Hematopoietic multipotent progenitor cell treated with erythropoietin and hydrocortisone succinate and interleukin-3 and kit ligand, for 8 days (in vitro differentiated cells): ENCODE data around the gene ZNF837.

Source experiments
- DNase-seq: peaks from one replicate; pipeline ENCODE4 v3.0.0-alpha.2; 2015

ZNF837 gene

DNA sequence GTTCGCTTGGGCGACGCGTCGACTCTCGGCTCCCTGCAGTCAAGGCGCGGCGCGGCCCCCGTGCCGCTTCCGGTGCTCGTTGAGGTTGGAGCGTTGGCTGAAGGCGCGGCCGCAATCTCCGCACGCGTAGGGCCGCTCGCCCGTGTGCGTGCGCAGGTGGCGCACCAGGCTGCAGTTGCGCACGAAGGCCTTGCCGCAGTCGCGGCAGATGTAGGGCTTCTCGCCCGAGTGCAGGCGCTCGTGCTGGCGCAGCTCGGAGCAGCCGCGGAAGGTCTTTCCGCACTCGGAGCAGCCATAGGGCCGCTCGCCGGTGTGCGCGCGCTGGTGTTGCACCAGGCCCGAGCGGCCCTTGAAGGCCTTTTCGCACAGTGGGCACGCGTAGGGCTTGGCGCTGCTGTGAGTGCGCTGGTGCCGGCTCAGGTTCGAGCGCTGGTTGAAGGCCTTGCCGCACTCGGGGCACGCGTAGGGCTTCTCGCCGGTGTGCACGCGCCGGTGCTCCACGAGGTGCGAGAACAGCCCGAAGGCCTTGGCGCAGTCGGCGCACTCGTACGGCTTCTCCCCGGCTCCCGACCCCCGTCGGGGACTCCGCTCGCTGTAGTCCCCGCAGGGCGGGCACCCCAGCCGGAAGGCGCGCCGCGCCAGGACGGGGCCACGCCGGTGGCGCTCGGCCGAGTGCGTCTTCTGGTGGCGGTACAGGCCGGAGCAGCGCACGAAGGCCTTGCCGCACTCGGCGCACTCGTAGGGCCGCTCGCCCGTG lies 13.0 kb downstream of the ZNF837 start:
- DNase-seq = no peak

GRCh38 chr19:58366585-58367430 lies 14.0 kb downstream of the ZNF837 start:
- no peak for DNase-seq

GRCh38 chr19:58364146-58364545 lies 16.7 kb downstream of the ZNF837 start:
- peak; percentile 30 for DNase-seq

DNA sequence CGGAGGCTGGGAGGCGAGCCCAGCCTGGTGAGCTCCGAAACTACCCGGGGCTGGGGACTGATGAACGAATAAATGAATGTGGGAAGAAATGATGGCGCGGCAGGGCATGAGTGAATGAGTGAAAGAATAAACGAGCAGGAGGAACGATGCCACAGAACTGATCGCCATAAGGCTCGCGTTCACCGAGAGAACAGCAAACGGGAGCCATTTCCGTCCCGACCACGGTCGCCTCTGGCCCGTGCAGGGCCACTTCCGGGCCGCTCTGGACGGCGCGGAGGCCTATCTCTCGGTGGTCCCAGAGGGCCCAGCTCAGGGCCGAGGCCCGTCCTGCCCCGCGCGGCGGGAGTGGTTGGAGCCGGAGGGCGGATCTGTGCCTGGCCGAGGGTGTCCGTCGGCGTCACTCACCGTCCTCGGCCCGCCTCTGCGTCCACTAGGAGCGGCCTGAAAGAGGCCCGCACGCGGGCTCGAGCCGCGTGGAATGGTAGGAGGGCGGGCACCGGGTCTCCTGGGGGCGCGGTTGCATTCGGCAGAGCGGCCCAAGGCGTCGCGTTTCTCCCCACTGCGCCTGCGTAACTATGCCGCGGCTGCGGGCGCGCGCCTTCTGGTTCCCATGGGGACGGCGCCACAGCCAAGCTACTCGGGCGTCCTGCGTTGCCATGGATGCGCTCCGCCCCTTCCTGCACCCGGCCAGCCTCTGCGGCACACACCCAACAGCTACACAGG lies 18.4 kb downstream of the ZNF837 start, which contains the start of gene ZNF497:
TSS of gene ZNF497 (minus strand) at position 480 of the 723 bp plus-strand sequence. CDS start 5,116 bp downstream, outside the sequence.
- DNase-seq = peak; percentile 97

DNA sequence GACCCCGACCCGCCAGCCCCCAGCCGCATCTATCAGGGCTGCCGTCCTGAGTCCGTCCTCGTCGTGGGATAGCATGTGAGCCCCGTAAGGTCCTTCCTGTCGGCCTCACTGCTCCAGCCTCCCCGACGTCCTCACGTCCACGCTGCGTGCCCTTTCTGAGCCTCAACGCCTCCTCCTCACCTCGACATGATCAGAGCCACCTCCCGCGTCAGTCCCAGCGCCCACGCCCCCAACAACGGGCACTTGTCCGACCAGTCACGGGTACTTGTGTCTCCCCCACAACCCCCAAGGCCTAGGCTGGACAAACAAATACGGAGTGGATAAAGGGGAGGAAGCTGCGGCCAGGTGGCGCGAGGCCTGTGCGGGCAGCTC lies 18.9 kb downstream of the ZNF837 start:
- DNase-seq = peak; percentile 79

DNA sequence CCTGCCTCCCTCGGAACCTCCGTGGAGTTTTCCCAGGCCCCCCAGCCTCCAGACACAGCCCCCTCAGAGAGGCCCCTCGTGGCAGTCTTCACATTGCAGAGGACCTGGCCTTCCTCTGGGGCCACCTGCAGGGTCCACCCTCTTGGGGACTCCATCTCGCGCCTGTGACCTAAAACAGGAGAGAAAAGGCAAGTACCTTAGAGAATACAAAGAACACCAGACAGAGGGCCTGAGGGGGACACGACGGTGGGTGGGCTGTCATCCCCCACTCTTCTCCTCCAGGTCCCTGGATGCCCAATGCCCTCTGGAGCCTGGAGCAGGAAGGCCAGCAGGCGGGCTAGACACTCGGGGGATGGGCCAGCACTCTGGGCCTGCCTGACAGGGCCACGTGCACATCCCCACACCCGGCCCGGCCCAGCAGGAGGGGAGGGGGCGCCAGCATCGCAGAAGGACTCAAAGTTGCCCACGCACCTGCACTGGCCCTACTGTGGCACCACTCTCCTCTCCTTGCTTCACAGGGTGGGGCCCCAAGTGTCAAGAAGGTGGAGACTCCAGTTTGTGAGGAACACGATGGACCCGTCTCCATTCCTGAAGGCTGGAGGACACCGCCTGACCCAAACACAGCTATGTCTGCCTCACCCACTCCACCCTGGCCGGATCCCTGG lies 23.2 kb downstream of the ZNF837 start:
- DNase-seq = no peak

DNA sequence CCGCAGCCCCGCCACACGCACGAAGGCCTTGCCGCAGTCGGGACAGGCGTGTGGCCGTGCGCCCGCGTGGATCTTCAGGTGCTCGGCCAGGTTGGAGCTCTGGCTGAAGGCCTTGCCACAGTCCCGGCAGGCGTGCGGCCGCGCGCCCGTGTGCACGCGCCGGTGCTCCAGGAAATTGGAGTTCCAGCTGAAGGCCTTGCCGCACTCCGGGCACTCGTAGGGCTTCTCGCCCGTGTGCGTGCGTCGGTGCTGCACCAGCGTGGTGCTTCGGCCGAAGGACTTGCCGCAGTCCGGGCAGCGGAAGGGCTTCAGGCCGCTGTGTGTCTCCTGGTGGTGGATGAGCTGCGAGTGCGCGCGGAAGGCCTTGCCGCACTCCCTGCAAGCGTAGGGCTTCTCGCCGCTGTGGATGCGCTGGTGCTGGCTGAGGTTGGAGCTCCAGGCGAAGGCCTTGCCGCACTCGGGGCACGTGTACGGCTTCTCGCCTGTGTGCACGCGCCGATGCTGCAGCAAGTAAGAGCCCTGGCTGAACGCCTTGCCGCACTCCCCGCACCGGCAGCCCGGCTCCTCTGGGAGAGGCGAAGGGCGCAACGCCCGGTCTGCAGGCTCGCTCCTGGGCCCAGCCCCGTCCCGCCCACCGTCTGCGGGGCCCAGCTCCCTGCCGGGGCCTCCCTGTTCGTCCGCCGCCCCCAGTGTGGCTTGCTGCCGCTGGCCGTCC lies 23.9 kb downstream of the ZNF837 start:
- no peak for DNase-seq

GRCh38 chr19:58355908-58356765 lies 24.7 kb downstream of the ZNF837 start:
- peak; percentile 13 for DNase-seq

DNA sequence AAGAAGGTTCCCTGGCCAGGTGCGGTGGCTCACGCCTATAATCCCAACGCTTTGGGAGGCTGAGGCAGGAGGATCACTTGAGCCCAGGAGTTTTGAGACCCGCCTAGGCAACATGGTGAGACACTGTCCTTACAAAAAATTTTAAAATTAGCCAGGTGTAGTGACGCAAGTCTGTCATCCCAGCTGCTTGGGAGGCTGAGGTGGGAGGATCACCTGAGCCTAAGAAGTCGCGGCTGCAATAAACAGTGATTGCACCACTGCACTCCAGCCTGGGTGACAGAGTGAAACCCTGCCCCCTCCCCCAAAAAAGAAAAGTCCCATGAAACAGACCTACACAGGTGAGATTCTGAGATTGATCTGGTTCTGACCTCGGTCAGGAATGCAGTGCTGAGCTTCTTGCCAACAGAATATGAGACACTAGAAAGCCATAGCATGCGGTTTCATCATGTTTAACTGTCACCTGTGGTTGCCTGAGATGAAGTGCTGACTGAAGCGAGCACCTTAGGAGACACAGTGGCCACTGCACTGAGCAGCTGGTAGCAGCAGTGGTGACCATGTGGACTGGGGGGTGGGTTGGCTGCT lies 25.5 kb downstream of the ZNF837 start:
- no peak for DNase-seq

DNA sequence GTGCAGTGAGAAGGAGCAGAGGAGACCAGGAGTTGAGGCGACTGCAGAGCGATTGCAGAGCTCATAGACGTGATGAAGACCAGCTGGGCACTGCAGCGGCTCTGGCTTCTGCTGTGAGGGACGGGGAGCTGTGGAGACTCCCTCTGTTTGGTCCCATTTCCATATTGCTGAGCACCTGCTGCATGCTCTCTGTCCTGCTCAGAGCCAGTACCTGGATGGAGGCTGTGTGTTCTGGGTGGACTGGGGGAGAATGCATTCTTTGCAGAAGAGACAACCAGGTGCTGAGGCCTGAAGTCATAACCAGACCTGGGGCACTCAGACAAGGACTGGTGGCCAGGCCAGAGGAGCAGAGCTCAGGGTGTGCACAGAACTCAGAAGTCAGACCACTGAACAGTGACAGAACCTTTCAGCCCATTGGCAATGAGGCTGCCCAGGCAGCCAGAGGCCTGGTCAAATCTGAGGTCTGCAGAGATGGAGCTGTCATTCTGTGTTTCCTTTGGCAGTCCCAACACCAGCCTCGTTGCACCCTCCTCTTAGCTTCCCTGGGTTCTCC lies 26.3 kb downstream of the ZNF837 start:
- DNase-seq = no peak

DNA sequence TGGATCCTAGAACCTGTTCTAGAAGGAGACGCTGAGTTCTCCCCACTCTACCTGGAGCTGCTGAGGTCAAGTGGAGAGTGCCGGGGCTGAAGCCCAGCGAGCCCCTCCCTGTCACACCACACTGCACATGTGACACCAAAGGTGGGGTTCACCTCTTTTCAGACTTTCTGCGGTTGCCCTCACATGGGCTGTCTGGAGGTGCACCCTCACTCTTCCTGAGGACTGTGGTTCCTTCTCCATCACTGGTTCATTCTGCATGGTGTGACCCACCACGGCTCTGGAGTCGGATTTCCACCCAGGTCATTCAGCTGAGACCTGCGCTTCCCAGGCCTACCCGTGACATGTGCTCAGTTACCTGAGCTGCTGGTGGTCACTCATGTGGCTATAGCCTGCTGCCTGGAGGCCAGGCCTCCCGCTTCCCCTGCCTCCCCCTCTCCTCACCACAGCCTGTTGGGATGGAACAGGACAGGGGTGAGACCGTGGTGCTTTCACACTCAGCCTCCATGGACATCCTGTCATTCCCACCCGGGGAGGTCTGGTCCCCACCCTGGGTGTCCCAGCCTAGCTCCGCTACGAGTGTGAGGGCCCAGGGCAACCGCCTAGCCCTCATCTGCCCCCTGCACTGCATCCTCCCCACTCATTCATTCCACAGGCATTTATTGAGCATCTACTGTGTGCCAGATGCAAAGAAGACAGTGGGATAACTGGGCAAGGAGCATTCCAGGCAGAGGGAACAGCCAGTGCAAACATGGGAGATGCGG lies 26.9 kb downstream of the ZNF837 start:
- no peak for DNase-seq

- no peak for DNase-seq
Observed at GRCh38 chr19:58352760-58353671, 27.8 kb downstream of the ZNF837 start, which contains the start of gene A1BG. Gene A1BG, minus strand, starts transcription at chr19:58353492. Its CDS starts 55 bp downstream, at chr19:58353437.

DNA sequence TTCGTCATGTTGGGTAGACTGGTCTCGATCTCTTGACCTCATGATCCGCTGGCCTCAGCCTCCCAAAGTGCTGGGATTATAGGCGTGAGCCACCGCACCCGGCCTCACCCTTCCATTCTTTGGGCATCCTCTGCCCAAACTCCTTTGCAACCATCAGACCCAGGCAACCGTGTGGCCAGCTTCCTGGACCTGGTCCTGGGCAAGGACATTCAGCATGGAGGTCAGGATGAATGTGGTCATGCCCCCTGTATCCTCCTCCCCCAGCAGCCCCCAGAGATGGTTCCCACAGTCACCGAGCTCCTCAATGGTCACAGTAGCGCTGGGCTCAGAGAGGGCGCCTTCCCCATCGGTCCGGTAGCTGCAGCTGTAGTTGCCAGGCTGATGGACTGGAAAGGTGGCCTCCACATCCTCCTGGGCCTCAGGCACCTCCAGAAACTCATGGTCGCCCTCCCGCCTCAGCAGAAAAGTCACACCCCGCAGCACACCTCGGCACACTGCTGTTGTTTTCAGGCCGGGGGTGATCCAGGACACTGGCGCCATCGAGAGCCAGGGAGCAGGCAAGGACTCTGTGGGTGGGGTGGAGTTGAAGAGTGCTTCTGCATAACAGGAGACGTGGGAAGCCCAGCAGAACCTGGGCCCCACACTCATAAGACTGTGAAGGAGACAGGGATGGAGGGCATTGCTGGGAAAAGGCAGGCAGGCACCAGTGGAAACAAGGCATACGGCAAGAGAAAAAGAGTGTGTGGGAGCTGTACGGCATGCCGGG lies 28.7 kb downstream of the ZNF837 start:
- no peak for DNase-seq

DNA sequence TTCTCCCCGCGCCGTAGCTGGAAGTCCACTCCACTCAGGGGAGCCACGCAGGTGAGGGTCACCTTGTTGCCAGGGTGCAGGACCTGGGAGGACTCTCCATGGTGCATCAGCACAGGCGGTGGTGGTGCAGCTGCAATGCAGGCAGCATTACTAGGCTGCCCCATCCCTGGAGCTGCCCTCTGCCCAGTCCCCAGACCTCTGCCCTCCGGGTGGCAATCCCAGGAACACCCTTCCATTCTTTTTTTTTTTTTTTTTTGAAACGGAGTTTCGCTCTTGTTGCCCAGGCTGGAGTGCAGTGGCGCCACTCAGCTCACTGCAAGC lies 29.3 kb downstream of the ZNF837 start:
- no peak for DNase-seq

DNA sequence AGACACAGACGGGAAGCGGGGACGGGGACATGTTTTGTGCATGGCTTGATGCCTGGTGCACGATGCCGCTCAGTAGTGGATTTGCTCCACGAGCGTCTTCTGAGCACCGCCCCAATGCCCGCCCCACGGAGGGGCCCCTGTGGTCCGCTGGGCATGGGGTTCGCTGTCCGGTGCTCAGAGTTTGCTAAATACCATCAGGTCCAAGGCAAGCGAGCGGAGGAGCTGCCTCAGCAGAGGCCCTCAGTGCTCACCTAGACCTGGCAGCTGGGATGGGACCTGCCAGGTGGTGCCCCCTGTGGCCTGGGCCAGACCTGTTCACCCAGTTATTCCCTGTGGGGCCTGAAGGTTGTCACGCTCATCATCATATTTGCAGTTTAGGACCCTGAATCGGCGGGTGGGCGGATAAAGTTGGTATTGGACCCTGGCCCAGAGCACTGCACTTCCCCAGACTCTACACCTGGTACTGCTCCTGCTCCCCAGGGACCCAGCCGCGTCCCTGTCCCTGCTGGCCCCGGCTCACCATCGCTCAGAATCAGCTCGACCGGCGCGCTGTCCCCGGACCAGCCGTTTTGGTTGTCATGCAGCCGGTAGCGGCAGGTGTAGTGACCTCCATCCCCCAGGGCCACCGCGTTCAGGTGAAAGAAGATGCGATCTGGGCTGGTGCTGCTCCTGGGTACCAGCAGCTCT lies 29.8 kb downstream of the ZNF837 start:
- no peak for DNase-seq

GRCh38 chr19:58350001-58350861 lies 30.6 kb downstream of the ZNF837 start:
- no peak for DNase-seq
